ENCODE data around the gene SLC5A11. TPM values are rescaled to one million over a fixed set of nuclear protein-coding genes. Genes with fewer than 3 reads are reported as not detected.

SLC5A11 gene
- total RNA-seq, 1 experiment from 2014 or later, result not detected

DNA sequence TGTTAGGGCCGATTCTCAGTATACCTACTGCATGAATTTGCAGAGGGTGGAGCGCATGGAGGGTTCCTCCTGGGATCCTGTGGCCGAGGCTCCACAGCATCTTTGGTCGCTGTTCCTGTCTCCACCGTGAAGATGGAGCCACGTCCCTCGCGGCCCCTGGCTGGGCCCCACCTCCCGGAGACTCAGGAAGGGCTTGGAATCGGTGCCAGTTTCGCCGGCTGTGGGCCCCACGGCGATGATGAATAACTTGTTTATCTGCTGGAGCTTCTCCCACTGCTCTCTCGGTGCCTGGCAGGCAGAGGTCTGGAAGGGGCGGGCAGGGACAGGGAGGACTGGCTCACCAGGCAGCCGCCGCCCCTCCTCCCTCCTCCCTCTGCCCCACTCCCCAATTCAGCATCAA is 8.1 kb downstream of the SLC5A11 start (continued):
- TF ChIP-seq, protein P1, sequence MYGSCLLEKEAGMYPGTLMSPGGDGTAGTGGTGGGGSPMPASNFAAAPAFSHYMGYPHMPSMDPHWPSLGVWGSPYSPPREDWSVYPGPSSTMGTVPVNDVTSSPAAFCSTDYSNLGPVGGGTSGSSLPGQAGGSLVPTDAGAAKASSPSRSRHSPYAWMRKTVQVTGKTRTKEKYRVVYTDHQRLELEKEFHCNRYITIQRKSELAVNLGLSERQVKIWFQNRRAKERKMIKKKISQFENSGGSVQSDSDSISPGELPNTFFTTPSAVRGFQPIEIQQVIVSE (CRISPR knock-in tag; IDR thresholded peaks at IDR 0.05; ENCODE audit: borderline replicate concordance), result no peak
- TF ChIP-seq ZNF423 (CRISPR knock-in tag; IDR thresholded peaks at IDR 0.05) (no peak), ZNF232 (CRISPR knock-in tag; IDR thresholded peaks at IDR 0.05) (no peak), SP1 (CRISPR knock-in tag; conservative IDR thresholded peaks at IDR 0.05) (no peak), NR1H2 (CRISPR knock-in tag; IDR thresholded peaks at IDR 0.05) (no peak), IRF2 (CRISPR knock-in tag; IDR thresholded peaks at IDR 0.05; ENCODE audit: borderline replicate concordance, low read depth) (no peak), ZNF532 (CRISPR knock-in tag; IDR thresholded peaks at IDR 0.05; ENCODE audit: borderline replicate concordance) (no peak), ARID4B (CRISPR knock-in tag; IDR thresholded peaks at IDR 0.05; ENCODE audit: borderline replicate concordance) (no peak), GRHL2 (CRISPR knock-in tag; IDR thresholded peaks at IDR 0.05; ENCODE audit: insufficient replicate concordance, severe bottlenecking) (no peak), PRDM15 (CRISPR knock-in tag; IDR thresholded peaks at IDR 0.05) (no peak)
- TF ChIP-seq, protein P2, sequence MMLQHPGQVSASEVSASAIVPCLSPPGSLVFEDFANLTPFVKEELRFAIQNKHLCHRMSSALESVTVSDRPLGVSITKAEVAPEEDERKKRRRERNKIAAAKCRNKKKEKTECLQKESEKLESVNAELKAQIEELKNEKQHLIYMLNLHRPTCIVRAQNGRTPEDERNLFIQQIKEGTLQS (CRISPR knock-in tag; conservative IDR thresholded peaks at IDR 0.05), result no peak

DNA sequence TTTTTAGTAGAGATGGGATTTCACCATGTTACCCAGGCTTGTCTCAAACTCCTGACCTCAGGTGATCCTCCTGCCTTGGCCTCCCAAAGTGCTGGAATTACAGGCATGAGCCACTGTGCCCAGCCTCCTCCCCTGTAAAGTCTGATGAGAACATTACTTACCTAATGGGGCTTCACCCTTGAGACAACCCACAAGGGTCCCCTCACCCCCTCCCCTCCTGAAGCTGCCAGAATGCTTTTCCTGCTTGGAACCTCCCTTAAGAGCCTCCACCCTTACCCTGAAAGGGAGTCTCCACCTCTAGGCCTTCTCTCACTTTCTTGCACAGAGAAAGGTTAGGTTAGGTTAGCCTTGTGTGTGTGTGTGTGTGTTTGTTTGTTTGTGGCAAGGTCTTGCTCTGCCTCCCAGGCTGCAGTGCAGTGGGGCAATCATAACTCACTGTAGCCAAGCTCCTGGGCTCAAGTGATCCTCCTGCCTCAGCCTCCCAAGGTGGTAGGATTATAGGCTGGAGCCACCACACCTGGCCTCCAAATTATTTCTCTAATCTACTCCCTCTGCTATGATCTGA is 8.9 kb downstream of the SLC5A11 start:
- H3K36me3 Mint-ChIP-seq, result no peaks in the 10 kb centered on the region
- H3K9me3 Mint-ChIP-seq, result no peaks in the 10 kb centered on the region
- CTCF ChIA-PET, result no interaction called here
- no peak overlapping the region for H3K27ac Mint-ChIP-seq
- no peak overlapping the region for H3K4me3 Mint-ChIP-seq
- no peak for ATAC-seq
- H3K27me3 Mint-ChIP-seq (ENCODE audit: low read depth), result no peaks in the 10 kb centered on the region
- DNase-seq (ENCODE audit: low spot score), result no peak
- no peaks in the 10 kb centered on the region for H3K4me1 Mint-ChIP-seq
- POLR2A ChIA-PET, result no interaction called here
- TF ChIP-seq SOX15 (CRISPR knock-in tag; IDR thresholded peaks at IDR 0.05) (no peak), FOXK1 (CRISPR knock-in tag; IDR thresholded peaks at IDR 0.05) (no peak), AR (CRISPR knock-in tag; IDR thresholded peaks at IDR 0.05) (no peak)
- TF ChIP-seq, protein P2 (CRISPR knock-in tag; conservative IDR thresholded peaks at IDR 0.05), result no peak
- TF ChIP-seq, protein P3, sequence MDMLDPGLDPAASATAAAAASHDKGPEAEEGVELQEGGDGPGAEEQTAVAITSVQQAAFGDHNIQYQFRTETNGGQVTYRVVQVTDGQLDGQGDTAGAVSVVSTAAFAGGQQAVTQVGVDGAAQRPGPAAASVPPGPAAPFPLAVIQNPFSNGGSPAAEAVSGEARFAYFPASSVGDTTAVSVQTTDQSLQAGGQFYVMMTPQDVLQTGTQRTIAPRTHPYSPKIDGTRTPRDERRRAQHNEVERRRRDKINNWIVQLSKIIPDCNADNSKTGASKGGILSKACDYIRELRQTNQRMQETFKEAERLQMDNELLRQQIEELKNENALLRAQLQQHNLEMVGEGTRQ (CRISPR knock-in tag; IDR thresholded peaks at IDR 0.05), result no peak

Measured in WTC11 (cell line).